Measurements from ENCODE around the gene SLC44A3.

Gene SLC44A3

DNA sequence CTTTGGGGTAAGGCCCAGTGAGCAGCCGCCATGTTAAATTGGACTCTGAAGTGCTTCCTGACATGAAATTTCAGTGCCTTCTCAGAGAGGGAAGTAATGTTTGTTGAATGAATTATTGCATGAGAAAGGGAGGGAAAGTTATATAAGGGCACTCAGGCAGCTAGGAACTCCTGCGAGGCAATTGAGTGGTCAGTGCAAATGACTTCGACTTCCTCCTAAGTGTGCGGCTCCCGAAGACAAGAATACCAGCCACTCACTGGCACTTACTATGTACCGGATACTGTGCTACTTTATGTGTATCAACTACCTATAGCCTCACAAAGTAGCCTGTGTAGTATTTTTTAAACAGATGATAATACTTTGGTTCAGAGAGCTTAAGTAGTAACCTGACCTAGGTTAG is 54.3 kb downstream of the SLC44A3 start:
- FAIRE-seq: no peak

DNA sequence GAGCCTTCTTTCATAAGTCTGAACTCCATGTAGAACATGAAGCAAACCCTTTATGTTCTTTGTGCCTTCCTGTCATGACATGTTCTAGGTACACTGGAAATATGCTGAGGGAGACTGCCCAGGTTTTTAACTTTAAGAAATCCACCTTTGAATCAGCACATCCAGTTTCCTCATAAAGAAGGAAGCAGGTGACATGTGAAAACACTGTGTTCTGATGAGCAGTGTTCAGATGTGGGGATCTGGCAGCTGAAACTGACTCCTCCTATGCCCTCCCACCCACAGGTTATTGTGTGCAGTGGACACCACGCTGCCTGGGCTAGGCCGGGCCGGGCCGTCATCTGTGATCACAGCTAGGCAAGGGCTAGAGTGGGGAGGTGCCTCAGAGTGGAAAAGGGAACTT is 55.6 kb downstream of the SLC44A3 start:
- FAIRE-seq: no peak

DNA sequence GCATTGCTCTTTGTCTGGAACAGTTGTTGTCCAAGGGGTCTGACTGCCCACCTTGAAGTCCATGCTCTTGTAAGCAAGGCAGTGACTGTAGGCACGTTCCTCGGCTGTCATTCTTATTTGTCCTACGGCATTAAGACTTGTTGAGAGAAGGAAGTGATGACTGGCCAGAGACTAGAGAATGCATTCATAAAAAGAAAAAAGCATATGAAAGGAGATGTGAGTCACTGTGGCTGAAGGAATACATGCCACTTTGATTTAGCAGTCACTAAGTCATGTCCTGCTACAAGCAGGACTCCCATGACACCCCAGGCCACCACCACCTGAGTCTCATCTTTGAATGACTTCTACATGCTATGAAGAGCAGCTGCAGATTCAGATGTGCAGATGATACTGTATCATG is 56.2 kb downstream of the SLC44A3 start:
- FAIRE-seq: no peak

- FAIRE-seq: no peak
Measured at GRCh38 chr1:94878329-94878728, 58.2 kb downstream of the SLC44A3 start.

- FAIRE-seq: no peak
Measured at GRCh38 chr1:94883691-94884090, 63.5 kb downstream of the SLC44A3 start.

GRCh38 chr1:94884106-94884505 is 63.9 kb downstream of the SLC44A3 start:
- no peak for FAIRE-seq

- no peak for FAIRE-seq
Measured at GRCh38 chr1:94884507-94884906, 64.3 kb downstream of the SLC44A3 start.

DNA sequence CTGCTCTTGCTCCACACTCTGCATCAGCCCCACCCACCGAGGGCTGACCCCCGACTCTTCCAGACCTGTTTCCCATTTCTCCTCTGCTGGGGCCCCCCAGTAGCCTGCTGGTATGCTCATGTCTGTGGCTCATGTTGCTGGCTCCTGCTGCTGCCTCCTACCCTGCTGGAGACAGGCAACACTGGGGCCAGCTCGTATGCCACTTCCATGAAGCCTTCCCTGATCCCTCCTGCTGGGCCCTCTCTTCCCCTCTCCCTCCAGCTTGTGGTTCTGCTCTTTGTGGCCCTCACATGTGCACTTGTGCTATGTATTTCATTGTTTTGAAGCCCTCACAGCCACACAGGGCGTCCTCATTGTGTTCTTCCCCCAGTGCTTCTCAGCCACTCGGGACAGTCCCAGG is 66.2 kb downstream of the SLC44A3 start:
- no peak for FAIRE-seq

GRCh38 chr1:94887106-94887505 is 66.9 kb downstream of the SLC44A3 start:
- no peak for FAIRE-seq

DNA sequence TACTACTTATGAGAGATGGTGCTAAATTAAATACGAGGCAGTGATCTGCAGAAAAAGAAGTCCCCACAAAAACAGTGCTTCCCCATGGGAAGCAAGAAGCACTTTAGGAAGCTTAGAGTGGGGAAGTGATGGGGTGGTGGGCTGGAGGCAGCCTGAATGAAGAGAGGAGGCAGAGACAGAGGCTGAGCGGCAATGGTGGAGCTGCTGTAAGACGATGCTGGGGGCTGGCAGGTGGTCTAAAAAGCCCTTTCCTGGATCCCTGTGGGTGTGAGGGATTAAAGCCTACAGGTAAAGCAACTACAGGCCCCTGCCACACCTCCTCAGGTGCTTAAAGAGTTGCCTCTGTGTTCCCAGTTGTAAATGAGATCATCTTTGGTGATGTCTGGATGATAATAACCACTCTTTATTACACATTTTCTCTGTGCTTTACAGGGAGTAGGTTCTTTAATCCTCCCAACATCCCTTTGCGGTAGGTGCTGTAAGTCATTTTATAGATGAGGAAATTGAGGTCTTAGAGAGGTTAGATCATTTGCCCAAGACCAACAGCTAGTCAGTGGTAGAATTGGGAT is 67.5 kb downstream of the SLC44A3 start:
- FAIRE-seq: no peak

- FAIRE-seq: no peak
Measured at GRCh38 chr1:94888201-94888600, 68.0 kb downstream of the SLC44A3 start.

GRCh38 chr1:94892604-94893254 is 72.6 kb downstream of the SLC44A3 start:
- no peak for FAIRE-seq

DNA sequence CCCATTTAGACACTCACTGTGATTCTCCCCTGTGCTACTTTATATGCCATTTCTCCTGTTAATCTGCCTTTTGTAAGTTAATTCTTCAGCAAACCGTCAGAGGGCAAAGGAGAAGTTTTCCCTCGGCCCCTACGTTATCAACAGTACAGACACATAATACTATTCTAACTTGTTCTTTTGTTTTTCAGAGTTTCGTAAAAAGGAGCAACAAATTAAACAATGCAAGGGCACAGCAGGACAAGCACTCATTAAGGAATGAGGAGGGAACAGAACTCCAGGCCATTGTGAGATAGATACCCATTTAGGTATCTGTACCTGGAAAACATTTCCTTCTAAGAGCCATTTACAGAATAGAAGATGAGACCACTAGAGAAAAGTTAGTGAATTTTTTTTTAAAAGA is 74.5 kb downstream of the SLC44A3 start:
- FAIRE-seq: no peak

DNA sequence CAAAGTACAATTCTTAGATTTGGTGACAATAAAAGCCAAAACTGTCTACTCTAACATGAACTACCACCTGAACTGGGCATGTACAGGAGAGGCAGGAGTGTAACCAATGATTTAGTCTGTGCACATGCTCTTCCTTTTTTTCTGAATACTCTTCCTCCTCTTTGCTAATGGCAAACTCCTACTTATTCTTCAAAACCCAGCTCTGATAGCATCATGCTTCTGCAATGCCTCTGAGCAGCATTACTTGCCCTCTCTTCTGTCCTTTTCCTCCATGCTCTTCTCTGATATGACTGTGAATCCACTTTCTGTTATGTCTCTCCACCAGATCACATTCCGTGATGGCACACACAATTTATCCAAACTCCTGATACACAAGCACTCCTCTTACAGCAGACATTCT is 75.4 kb downstream of the SLC44A3 start:
- FAIRE-seq: no peak

DNA sequence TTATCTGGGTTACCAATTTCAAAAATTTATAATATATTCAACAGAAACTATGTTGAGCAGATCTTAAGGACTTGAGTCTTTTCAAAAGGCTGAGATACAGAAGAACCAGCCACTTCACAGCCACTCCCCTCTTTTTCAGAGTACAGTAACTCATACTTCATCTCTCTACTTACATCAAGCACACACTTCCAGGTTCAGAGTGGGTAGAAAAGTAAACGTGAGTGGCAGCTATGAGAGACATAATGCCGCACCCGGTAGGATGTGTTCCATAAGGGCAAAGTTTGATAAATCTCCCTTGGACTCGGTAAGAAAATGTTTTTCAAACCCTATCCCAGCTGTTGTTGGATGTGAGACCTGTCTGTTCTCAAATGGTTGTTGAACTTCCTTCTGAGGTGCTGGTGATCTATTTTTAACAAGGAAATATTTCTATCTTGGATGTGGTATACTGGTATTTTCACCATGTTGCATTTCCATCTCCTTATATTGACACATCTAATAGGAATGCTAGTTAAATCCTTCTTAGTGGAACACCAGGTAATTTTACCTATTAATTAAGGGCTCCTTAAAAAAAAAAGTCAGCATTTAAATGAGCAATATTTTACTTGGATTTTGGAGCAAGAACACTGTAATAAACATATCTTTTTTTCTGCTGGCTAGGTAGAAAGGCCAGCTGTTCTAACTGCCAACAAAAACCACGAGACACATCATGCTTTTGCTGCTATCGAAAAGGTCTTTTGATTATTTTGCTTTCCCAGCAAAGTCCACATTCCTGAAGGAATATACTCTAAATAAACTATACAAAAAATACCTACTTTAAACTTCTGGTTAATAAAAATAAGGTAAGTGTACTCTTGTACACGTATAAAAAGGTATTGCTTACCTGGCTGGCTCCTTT is 78.6 kb downstream of the SLC44A3 start:
- no peak for FAIRE-seq

GRCh38 chr1:94899756-94900155 is 79.6 kb downstream of the SLC44A3 start:
- no peak for FAIRE-seq

GRCh38 chr1:94901841-94902240 is 81.7 kb downstream of the SLC44A3 start:
- no peak for FAIRE-seq

- FAIRE-seq: no peak
Measured at GRCh38 chr1:94903280-94904009, 83.3 kb downstream of the SLC44A3 start.

GRCh38 chr1:94905207-94905606 is 85.0 kb downstream of the SLC44A3 start:
- FAIRE-seq: no peak

GRCh38 chr1:94906382-94906781 is 86.2 kb downstream of the SLC44A3 start:
- FAIRE-seq: no peak

GRCh38 chr1:94907136-94907535 is 87.0 kb downstream of the SLC44A3 start:
- FAIRE-seq: no peak

DNA sequence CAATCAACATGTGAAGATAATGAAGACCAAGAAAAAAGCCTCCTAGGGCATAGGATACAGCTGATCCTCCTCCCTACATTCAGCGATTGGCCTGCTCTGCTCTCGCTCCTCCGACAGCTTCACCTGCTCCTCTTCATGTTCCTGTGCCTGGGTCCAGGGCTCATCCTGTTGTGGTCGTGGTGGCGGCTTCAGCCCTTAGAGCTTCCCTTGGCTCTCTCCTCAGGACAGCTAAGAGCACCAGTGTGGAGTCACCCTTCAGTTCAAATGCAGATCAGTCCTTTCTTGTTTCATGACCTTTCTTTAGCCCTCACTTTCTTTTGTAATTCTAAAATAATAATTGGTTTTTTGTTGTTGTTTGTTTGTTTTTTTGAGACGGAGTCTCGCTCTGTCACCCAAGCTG is 88.0 kb downstream of the SLC44A3 start:
- FAIRE-seq: no peak

- no peak for FAIRE-seq
Measured at GRCh38 chr1:94908965-94909364, 88.8 kb downstream of the SLC44A3 start.
